ENCODE results near the gene FCMR. TPM values are rescaled to one million over a fixed set of nuclear protein-coding genes. Genes with fewer than 3 reads are reported as not detected.

FCMR gene
- total and polyA plus RNA-seq, 10 of the 15 experiments (the other 5 are each of a cell fraction or from before 2014, with no cell fraction given): 79.7 to 245 (median 123) TPM

DNA sequence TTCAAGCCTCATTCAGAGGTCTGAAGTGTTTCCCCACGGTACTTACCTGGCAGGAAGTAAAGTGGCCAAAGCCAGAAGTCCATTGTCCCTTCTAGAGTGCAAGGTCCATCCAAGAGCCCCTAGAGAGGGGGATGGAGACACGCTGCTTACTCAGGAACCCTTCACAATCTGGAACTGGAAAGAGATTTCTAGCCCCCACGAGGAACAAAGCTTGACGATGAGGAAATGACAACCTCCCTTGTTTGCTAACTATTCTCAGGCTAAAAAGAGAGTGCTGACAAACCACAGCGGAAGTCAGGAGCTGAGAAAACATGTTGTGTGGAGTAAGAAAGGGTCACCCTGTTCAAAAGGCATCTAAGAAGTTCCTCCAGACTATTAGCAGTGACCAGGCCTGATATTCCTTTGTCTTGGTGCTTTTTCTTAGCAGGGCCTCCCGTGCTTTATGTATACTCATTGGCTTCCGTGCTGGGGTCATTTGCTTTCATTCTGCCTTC, at the start of gene FCMR (continued):
- TF ChIP-seq, protein P1, sequence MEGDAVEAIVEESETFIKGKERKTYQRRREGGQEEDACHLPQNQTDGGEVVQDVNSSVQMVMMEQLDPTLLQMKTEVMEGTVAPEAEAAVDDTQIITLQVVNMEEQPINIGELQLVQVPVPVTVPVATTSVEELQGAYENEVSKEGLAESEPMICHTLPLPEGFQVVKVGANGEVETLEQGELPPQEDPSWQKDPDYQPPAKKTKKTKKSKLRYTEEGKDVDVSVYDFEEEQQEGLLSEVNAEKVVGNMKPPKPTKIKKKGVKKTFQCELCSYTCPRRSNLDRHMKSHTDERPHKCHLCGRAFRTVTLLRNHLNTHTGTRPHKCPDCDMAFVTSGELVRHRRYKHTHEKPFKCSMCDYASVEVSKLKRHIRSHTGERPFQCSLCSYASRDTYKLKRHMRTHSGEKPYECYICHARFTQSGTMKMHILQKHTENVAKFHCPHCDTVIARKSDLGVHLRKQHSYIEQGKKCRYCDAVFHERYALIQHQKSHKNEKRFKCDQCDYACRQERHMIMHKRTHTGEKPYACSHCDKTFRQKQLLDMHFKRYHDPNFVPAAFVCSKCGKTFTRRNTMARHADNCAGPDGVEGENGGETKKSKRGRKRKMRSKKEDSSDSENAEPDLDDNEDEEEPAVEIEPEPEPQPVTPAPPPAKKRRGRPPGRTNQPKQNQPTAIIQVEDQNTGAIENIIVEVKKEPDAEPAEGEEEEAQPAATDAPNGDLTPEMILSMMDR (IDR thresholded peaks at IDR 0.05 in 2 of 3, conservative IDR thresholded peaks at IDR 0.05 in 1 of 3; ENCODE audit: control insufficient read depth in 2 of 3, extremely low read depth in 1 of 3, insufficient read depth in 1 of 3, low read depth in 3 of 3, low read length in 3 of 3): no peak
- TF ChIP-seq CEBPB (IDR thresholded peaks at IDR 0.05; ENCODE audit: borderline replicate concordance in 1 of 2, low read depth in 2 of 2, low read length in 2 of 2) (no peak), SMAD5 (IDR thresholded peaks at IDR 0.05; ENCODE audit: low read depth) (peak; percentile 69; the same call in 1 of the 2 replicates), NBN (IDR thresholded peaks at IDR 0.05) (peak; percentile 78), NFXL1 (IDR thresholded peaks at IDR 0.05; ENCODE audit: borderline replicate concordance) (no peak), NFYA (IDR thresholded peaks at IDR 0.05; ENCODE audit: borderline replicate concordance, low read depth, low read length) (no peak), RFX5 (IDR thresholded peaks at IDR 0.05; ENCODE audit: low read depth, low read length) (no peak), MEF2B (IDR thresholded peaks at IDR 0.05; ENCODE audit: partially characterized antibody, poor library complexity, severe bottlenecking) (peak; percentile 76), CHD4 (IDR thresholded peaks at IDR 0.05) (no peak), MTA2 (IDR thresholded peaks at IDR 0.05; ENCODE audit: low read depth) (peak; percentile 77), EP300 (IDR thresholded peaks at IDR 0.05; ENCODE audit: borderline replicate concordance in 1 of 2, control insufficient read depth in 1 of 2, low read depth in 2 of 2, low read length in 2 of 2) (peak in 1 of 2 experiments; percentile 49; a peak in 1 of 4 replicates), IKZF1 (conservative IDR thresholded peaks at IDR 0.05) (peak; percentile 80), HDGF (IDR thresholded peaks at IDR 0.05) (no peak), SIN3A (IDR thresholded peaks at IDR 0.05; ENCODE audit: low read depth, low read length) (no peak), ZBTB33 (IDR thresholded peaks at IDR 0.05) (no peak)
- TF ChIP-seq, protein P2, sequence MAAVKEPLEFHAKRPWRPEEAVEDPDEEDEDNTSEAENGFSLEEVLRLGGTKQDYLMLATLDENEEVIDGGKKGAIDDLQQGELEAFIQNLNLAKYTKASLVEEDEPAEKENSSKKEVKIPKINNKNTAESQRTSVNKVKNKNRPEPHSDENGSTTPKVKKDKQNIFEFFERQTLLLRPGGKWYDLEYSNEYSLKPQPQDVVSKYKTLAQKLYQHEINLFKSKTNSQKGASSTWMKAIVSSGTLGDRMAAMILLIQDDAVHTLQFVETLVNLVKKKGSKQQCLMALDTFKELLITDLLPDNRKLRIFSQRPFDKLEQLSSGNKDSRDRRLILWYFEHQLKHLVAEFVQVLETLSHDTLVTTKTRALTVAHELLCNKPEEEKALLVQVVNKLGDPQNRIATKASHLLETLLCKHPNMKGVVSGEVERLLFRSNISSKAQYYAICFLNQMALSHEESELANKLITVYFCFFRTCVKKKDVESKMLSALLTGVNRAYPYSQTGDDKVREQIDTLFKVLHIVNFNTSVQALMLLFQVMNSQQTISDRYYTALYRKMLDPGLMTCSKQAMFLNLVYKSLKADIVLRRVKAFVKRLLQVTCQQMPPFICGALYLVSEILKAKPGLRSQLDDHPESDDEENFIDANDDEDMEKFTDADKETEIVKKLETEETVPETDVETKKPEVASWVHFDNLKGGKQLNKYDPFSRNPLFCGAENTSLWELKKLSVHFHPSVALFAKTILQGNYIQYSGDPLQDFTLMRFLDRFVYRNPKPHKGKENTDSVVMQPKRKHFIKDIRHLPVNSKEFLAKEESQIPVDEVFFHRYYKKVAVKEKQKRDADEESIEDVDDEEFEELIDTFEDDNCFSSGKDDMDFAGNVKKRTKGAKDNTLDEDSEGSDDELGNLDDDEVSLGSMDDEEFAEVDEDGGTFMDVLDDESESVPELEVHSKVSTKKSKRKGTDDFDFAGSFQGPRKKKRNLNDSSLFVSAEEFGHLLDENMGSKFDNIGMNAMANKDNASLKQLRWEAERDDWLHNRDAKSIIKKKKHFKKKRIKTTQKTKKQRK (IDR thresholded peaks at IDR 0.05; ENCODE audit: low read depth, low read length): no peak
- TF ChIP-seq, protein P3, sequence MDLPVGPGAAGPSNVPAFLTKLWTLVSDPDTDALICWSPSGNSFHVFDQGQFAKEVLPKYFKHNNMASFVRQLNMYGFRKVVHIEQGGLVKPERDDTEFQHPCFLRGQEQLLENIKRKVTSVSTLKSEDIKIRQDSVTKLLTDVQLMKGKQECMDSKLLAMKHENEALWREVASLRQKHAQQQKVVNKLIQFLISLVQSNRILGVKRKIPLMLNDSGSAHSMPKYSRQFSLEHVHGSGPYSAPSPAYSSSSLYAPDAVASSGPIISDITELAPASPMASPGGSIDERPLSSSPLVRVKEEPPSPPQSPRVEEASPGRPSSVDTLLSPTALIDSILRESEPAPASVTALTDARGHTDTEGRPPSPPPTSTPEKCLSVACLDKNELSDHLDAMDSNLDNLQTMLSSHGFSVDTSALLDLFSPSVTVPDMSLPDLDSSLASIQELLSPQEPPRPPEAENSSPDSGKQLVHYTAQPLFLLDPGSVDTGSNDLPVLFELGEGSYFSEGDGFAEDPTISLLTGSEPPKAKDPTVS (IDR thresholded peaks at IDR 0.05; ENCODE audit: low read depth, low read length): no peak
- TF ChIP-seq, protein P4, sequence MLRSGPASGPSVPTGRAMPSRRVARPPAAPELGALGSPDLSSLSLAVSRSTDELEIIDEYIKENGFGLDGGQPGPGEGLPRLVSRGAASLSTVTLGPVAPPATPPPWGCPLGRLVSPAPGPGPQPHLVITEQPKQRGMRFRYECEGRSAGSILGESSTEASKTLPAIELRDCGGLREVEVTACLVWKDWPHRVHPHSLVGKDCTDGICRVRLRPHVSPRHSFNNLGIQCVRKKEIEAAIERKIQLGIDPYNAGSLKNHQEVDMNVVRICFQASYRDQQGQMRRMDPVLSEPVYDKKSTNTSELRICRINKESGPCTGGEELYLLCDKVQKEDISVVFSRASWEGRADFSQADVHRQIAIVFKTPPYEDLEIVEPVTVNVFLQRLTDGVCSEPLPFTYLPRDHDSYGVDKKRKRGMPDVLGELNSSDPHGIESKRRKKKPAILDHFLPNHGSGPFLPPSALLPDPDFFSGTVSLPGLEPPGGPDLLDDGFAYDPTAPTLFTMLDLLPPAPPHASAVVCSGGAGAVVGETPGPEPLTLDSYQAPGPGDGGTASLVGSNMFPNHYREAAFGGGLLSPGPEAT (IDR thresholded peaks at IDR 0.05; ENCODE audit: low read depth): peak; percentile 60

Measured in GM12878 (cell line).